Neuronal stem cell (in vitro differentiated cells): ENCODE measurements around the gene TLX1.
A peak's percentile ranks its signal among the peaks of the same experiment; 100 is the strongest.

ENCODE experiments used
- DNase-seq: peaks from one replicate; pipeline ENCODE4 v3.0.0-alpha.2; 2013; ENCODE audit warnings: low spot score
- H2AFZ ChIP-seq: one replicate; pipeline ENCODE4 v1.6.1; 2013; ENCODE audit warnings: mild to moderate bottlenecking, low read length, inconsistent platforms
- H2AK5ac ChIP-seq: 2 replicates; pipeline ENCODE4 v1.6.1; 2013; ENCODE audit warnings: low read depth, mild to moderate bottlenecking, inconsistent platforms, low read length, moderate library complexity, mixed read lengths
- H2BK120ac ChIP-seq: 2 replicates; pipeline ENCODE4 v1.6.1; 2013; ENCODE audit warnings: low read depth, mild to moderate bottlenecking, inconsistent platforms, low read length, moderate library complexity, mixed read lengths
- H2BK12ac ChIP-seq: one replicate; pipeline ENCODE4 v1.6.1; 2013; ENCODE audit warnings: low read length, inconsistent platforms
- H2BK15ac ChIP-seq: 2 replicates; pipeline ENCODE4 v1.6.1; 2013; ENCODE audit warnings: mild to moderate bottlenecking, low read length, inconsistent platforms, mixed read lengths
- H2BK5ac ChIP-seq: one replicate; pipeline ENCODE4 v1.6.1; 2013; ENCODE audit warnings: inconsistent platforms, mild to moderate bottlenecking, low read length, moderate library complexity
- H3K14ac ChIP-seq: one replicate; pipeline ENCODE4 v1.6.1; 2013; ENCODE audit warnings: low read length, inconsistent platforms
- H3K18ac ChIP-seq: 2 replicates; pipeline ENCODE4 v1.6.1; 2013; ENCODE audit warnings: low read length, inconsistent platforms
- H3K23ac ChIP-seq: 2 replicates; pipeline ENCODE4 v1.6.1; 2013; ENCODE audit warnings: low read depth, mild to moderate bottlenecking, mixed read lengths, low read length, inconsistent platforms; ENCODE audit not compliant: poor library complexity
- H3K27ac ChIP-seq: replicated peaks from 3 replicates; pipeline ENCODE4 v1.5.1; 2013; ENCODE audit warnings: low read length, inconsistent platforms
- H3K27me3 ChIP-seq, 3 experiments: 2 replicates each; pipeline ENCODE4 v1.6.1; 2013; ENCODE audit warnings: low read length in 3 of 3, mild to moderate bottlenecking in 2 of 3, inconsistent platforms in 1 of 3, low read depth in 1 of 3, mixed read lengths in 1 of 3, moderate library complexity in 1 of 3; ENCODE audit not compliant: control insufficient read depth in 3 of 3, insufficient read depth in 3 of 3
- H3K36me3 ChIP-seq, 2 donors: replicated peaks in 1 of 2; 2 replicates each; pipeline ENCODE4 v1.6.1; 2013; ENCODE audit warnings: low read length in 2 of 2; ENCODE audit not compliant: control insufficient read depth in 2 of 2, insufficient read depth in 2 of 2
- H3K4ac ChIP-seq: 2 replicates; pipeline ENCODE4 v1.6.1; 2013; ENCODE audit warnings: inconsistent platforms, mild to moderate bottlenecking, low read length, moderate library complexity
- H3K4me1 ChIP-seq, 2 donors: 1 replicate in 1 of 2; 2 replicates in 1 of 2; pipeline ENCODE4 v1.6.1; 2013; ENCODE audit warnings: low read length in 2 of 2, low read depth in 1 of 2; ENCODE audit not compliant: control insufficient read depth in 2 of 2, insufficient read depth in 1 of 2
- H3K4me2 ChIP-seq: one replicate; pipeline ENCODE4 v1.6.1; 2013; ENCODE audit warnings: mild to moderate bottlenecking, low read length, inconsistent platforms; ENCODE audit not compliant: insufficient read depth, poor library complexity, severe bottlenecking
- H3K4me3 ChIP-seq, 2 donors: 2 replicates each; pipeline ENCODE4 v1.5.1; 2013; ENCODE audit warnings: low read length in 2 of 2, mild to moderate bottlenecking in 2 of 2, inconsistent platforms in 1 of 2, moderate library complexity in 1 of 2
- H3K79me1 ChIP-seq: one replicate; pipeline ENCODE4 v1.6.1; 2013; ENCODE audit warnings: low read depth, mild to moderate bottlenecking, inconsistent platforms, low read length, moderate library complexity
- H3K9ac ChIP-seq: one replicate; pipeline ENCODE4 v1.6.1; 2013; ENCODE audit warnings: mild to moderate bottlenecking, low read depth, low read length, inconsistent platforms; ENCODE audit not compliant: poor library complexity
- H3K9me3 ChIP-seq, 2 donors: replicated peaks in 1 of 2; 2 replicates each; pipeline versions ENCODE3 to v1.6.1; 2013; ENCODE audit warnings: low read length in 2 of 2, mild to moderate bottlenecking in 2 of 2, inconsistent platforms in 1 of 2, low read depth in 1 of 2, mixed read lengths in 1 of 2, moderate library complexity in 1 of 2; ENCODE audit not compliant: control insufficient read depth in 2 of 2, insufficient read depth in 1 of 2
- H4K8ac ChIP-seq: one replicate; pipeline ENCODE4 v1.6.1; 2013; ENCODE audit warnings: low read depth, mild to moderate bottlenecking, inconsistent platforms, low read length, moderate library complexity
- H4K91ac ChIP-seq: one replicate; pipeline ENCODE4 v1.6.1; 2013; ENCODE audit warnings: low read length, low read depth, mild to moderate bottlenecking, inconsistent platforms; ENCODE audit not compliant: poor library complexity
- WGBS, 2 donors: extraction: QIAGEN DNeasy Blood & Tissue Kit; methylation state at CpG; one replicate each; pipeline ENCODE4 v1.1.7; 2013; ENCODE audit warnings: missing lambda C conversion rate in 2 of 2, mixed read lengths in 1 of 2; ENCODE audit not compliant: insufficient read length in 2 of 2, insufficient replicate concordance in 1 of 2; ENCODE audit errors: extremely low coverage in 2 of 2; 5-methylcytosine and 5-hydroxymethylcytosine counted together

The TLX1 gene

DNA sequence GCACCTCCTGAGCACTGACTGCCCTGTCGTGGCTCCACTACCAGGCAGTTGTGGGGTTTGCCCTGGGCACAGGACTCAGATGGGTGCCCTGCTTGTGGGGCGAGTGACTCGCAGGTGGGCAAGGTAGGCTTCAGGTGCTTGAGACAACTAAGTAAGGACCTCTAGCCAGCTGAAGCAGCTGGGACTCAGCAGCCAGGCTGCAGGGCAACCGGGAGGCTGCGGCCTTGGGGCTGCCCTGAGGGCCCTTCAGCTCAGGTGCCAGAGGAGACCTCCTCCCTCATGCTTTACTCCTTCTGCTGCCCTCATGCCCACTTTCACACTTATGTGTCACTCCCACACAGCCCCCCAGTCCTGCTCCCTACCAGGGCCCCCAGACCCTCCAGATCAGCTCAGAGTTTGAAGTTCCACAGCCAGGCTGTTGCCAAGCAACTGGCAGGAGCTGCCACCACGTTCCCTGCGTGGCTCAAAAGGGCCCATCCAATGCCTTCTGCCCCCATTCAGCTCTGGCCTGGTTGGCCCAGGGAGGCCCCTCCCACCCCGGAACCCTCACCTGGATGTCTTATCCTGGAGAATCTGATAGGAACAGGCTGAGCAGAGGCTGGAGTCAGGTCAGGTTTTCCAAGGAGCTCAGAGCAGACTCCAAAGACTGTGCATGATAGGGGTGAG, 10.0 kb downstream of the TLX1 start:
- peaks cover 0 to 2% of the 10 kb centered on the region in 2 donors for H3K9me3 ChIP-seq
- no peak overlapping the region for H3K18ac ChIP-seq
- H3K4me1 ChIP-seq: peaks cover 0 to 7% of the 10 kb centered on the region in 2 donors
- no peak for DNase-seq
- H3K9ac ChIP-seq: no peak overlapping the region
- no peak overlapping the region for H3K4me3 ChIP-seq
- H3K4ac ChIP-seq: no peak overlapping the region
- no peak overlapping the region for H2AK5ac ChIP-seq
- no peak overlapping the region for H2BK120ac ChIP-seq
- H3K27me3 ChIP-seq: peaks cover 63 to 100% (median 99%) of the 10 kb centered on the region in 3 experiments
- WGBS, 2 donors: no CpG with 5 or more reads among the region's 8 CpGs
- H3K14ac ChIP-seq: no peak overlapping the region
- no peak overlapping the region for H2BK12ac ChIP-seq
- H2AFZ ChIP-seq: no peak overlapping the region
- peak overlapping the region; percentile 74 for H3K23ac ChIP-seq
- no peaks in the 10 kb centered on the region for H3K36me3 ChIP-seq
- H3K4me2 ChIP-seq: no peak overlapping the region
- no peak overlapping the region for H4K91ac ChIP-seq
- no peak overlapping the region for H4K8ac ChIP-seq
- H2BK15ac ChIP-seq: no peak overlapping the region
- H2BK5ac ChIP-seq: no peak overlapping the region
- no peak overlapping the region for H3K27ac ChIP-seq
- H3K79me1 ChIP-seq: no peaks in the 10 kb centered on the region

DNA sequence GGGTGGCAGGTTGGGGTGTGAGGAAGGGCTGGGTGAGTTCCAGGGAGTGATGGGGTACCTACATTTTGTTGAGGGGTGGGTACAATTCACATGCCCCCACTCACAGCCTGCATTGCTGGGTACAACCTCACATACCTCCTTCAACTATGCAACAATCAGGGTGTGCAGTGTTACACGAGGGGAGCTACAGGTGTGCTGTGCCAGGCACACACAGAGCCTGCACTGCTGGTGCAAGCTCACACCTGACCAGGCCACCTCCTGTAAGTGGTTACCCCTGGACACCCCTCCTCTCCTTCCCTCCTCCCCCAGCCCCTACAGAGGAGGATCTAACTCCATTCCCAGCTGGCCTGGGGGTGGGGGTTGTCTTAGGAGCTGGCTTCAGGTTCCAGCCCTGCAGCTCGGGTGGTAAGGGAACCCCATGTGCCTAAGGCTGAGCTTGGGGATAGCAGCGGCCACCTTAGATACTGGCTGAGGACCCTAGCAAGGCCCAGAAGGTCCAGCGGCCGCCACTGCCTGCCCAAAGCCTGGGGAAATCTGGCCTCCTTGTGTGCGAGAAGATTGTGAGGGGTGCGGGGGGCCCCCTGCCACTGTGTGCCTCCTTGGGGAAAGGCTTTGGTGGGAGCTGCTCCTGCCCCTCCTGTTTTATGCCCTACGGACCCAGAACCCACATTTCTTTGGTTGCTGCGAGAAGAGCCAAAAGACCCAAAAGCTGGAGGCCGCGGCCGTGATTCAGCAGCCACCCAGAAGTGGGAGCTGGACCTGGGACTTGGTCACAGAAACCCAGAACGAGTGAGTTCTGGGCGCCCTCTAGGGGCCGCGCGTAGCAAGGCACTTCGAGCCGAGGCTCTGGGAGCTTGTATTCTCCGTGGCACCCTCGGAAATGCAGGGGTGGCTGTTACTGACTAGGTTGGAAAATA, 10.8 kb downstream of the TLX1 start:
- no peak overlapping the region for H2BK15ac ChIP-seq
- no peak overlapping the region for H2AK5ac ChIP-seq
- H3K4me2 ChIP-seq: no peak overlapping the region
- H3K4ac ChIP-seq: no peak overlapping the region
- DNase-seq: peak; percentile 86
- H3K14ac ChIP-seq: no peak overlapping the region
- no peak overlapping the region for H3K9ac ChIP-seq
- H3K23ac ChIP-seq: no peak overlapping the region
- no peak overlapping the region for H2BK12ac ChIP-seq
- H3K18ac ChIP-seq: peak overlapping the region; percentile 13
- no peak overlapping the region for H3K4me3 ChIP-seq
- no peaks in the 10 kb centered on the region for H3K36me3 ChIP-seq
- no peak overlapping the region for H2BK120ac ChIP-seq
- no peaks in the 10 kb centered on the region for H3K79me1 ChIP-seq
- H3K27me3 ChIP-seq: peaks cover 65 to 100% (median 99%) of the 10 kb centered on the region in 3 experiments
- H3K9me3 ChIP-seq: peaks cover 0 to 2% of the 10 kb centered on the region in 2 donors
- no peak overlapping the region for H3K27ac ChIP-seq
- H4K91ac ChIP-seq: no peak overlapping the region
- peaks cover 0 to 7% of the 10 kb centered on the region in 2 donors for H3K4me1 ChIP-seq
- H2AFZ ChIP-seq: no peak overlapping the region
- H2BK5ac ChIP-seq: no peak overlapping the region
- H4K8ac ChIP-seq: no peak overlapping the region
- WGBS, 2 donors: no CpG with 5 or more reads among the region's 21 CpGs

DNA sequence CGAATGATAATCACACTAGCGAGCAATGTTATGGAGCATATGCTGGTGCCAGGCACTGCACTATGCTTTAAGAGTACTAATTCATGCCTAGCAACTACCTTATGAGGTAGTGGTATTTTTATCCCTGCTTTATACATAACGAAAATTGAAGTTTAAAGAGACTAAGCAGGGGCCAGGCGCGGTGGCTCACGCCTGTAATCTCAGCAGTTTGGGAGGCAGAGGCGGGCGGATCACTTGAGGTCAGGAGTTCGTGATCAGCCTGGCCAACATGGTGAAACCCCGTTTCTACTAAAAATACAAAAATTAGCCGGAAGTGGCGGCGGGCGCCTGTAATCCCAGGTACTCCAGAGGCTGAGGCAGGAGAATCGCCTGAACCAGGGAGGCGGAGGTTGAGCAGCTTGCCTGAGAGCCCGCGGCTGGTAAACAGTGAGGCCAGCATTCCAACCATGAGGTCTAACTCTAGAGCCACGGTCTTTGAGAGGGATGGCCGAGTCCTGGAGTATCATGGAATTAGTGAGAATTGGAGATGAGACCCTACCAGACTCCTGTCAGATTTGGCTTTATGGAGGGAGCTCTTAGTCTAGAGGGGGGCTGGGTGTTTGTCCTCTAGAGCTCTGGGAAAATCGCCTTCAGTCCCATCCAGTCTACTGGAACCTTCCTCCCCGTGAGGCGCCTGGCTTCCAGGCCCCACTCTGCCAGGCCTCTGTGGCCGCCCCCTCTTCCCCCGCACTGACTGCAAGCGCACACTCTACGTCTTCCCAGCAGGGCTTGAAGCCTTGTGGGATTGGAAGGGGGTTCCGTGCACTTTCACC, 11.6 kb downstream of the TLX1 start:
- H3K27me3 ChIP-seq: peaks cover 73 to 100% (median 99%) of the 10 kb centered on the region in 3 experiments
- no peak overlapping the region for H3K4me3 ChIP-seq
- no peak overlapping the region for H3K4ac ChIP-seq
- no CpG with 5 or more reads among the region's 28 CpGs for WGBS, 2 donors
- H2BK120ac ChIP-seq: no peak overlapping the region
- H2AFZ ChIP-seq: no peak overlapping the region
- H3K36me3 ChIP-seq: no peaks in the 10 kb centered on the region
- H2BK15ac ChIP-seq: no peak overlapping the region
- no peak overlapping the region for H3K9ac ChIP-seq
- H4K8ac ChIP-seq: no peak overlapping the region
- H3K18ac ChIP-seq: no peak overlapping the region
- H2AK5ac ChIP-seq: no peak overlapping the region
- no peak overlapping the region for H3K23ac ChIP-seq
- DNase-seq: no peak
- H3K79me1 ChIP-seq: no peaks in the 10 kb centered on the region
- H3K14ac ChIP-seq: no peak overlapping the region
- H3K4me1 ChIP-seq: peaks cover 0 to 7% of the 10 kb centered on the region in 2 donors
- no peak overlapping the region for H2BK5ac ChIP-seq
- no peak overlapping the region for H3K4me2 ChIP-seq
- H3K27ac ChIP-seq: no peak overlapping the region
- H4K91ac ChIP-seq: no peak overlapping the region
- no peaks in the 10 kb centered on the region for H3K9me3 ChIP-seq
- H2BK12ac ChIP-seq: no peak overlapping the region
